Measurements from ENCODE around the gene MTMR12.
"Not testable (repeated sequence)": the region's sequence is repeated elsewhere in the genome, so short reads cannot be mapped to it uniquely, and the experiment has no call there.

MTMR12 gene

GRCh38 chr5:32297181-32298058, 15.3 kb downstream of the MTMR12 start:
- DNase-seq (ENCODE audit: low read depth in 3 of 3), result no peak

DNA sequence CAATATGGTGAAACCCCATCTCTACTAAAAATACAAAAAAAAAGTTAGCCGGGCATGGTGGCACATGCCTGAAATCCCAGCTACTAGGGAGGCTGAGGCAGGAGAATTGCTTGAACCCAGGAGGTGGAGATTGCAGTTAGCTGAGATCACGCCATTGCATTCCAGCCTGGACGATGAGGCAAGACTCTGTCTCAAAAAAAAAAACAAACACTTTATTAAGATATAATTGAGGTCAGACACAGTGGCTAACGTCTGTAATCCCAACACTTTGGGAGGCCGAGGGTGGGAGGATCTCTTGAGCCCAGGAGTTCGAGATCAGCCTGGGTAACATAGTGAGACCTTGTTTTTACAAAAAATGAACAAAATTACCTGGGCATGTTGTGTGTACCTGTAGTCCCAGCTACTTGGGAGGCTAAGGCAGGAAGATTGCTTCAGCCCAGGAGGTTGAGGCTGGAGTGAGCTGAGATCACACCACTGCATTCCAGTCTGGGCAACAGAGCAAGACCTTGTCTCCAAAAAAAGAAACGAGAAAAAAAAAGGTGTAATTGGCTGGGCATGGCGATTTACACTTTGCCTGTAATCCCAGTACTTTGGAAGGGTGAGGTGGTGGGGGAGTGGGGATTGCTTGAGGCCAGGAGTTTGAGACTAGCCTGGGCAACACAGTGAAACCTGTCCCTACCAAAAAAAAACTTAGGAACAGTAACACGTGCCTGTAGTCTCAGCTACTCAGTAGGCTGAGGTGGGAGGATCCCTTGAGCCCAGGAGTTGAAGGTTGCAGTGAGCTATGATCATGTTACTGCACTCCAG, 16.6 kb downstream of the MTMR12 start:
- DNase-seq (ENCODE audit: low read depth in 3 of 3), result not testable (repeated sequence)

DNA sequence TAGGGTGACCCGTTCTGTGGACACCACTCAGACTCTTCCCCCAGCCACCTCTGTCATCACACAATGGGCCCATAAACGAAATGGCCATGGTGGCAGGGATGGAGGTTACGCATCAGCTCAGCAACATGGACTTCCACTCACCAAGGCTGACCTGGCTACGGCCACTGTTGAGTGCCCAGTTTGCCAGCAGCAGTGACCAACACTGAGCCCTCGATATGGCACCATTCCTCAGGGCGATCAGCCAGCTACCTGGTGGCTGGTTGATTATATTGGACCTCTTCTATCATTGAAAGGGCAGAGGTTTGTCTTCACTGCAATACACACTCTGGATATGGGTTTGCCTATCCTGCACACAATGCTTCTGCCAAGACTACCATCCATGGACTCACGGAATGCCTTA, 21.1 kb downstream of the MTMR12 start:
- DNase-seq (ENCODE audit: low read depth in 3 of 3), result no peak

GRCh38 chr5:32290922-32291321, 21.8 kb downstream of the MTMR12 start:
- DNase-seq (ENCODE audit: low read depth in 3 of 3), result no peak

DNA sequence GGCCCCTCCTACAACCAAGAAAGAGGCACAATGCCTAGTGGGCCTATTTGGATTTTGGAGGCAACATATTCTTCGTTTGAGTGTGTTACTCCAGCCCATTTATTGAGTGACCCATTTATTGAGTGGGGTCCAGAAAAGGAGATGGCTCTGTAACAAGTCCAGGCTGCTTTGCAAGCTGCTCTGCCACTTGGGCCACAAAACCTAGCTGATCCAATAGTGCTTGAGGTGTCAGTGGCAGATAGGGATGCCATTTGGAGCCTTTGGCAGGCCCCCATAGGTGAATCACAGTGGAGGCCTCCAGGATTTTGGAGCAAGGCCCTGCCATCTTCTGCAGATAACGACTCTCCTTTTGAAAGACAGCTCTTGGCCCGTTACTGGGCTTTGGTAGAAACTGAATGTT, 22.2 kb downstream of the MTMR12 start:
- not testable (repeated sequence) for DNase-seq (ENCODE audit: low read depth in 3 of 3)

DNA sequence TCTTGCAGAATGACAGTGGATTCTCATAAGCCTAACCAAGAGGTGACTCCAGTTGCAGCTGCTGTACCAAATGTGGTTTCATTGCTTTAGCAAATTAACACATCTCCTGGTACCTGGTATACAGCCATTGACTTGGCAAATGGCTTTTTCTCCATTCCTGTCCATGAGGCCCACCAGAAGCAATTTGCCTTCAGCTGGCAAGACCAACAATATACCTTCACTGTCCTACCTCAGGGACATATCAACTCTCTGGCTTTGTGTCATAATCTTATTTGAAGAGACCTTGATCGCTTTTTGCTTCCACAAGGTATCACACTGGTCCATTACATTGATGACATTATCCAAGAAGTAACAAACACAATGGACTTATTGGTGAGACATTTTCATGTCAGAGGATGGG, 22.8 kb downstream of the MTMR12 start:
- not testable (repeated sequence) for DNase-seq (ENCODE audit: low read depth in 3 of 3)

- DNase-seq (ENCODE audit: low read depth in 3 of 3), result not testable (repeated sequence)
Measured at GRCh38 chr5:32288135-32288534, 24.6 kb downstream of the MTMR12 start.

- DNase-seq (ENCODE audit: low read depth in 3 of 3), result not testable (repeated sequence)
Measured at GRCh38 chr5:32287525-32287924, 25.2 kb downstream of the MTMR12 start.

- DNase-seq (ENCODE audit: low read depth in 3 of 3), result no peak
Measured at GRCh38 chr5:32285510-32286138, 27.1 kb downstream of the MTMR12 start.

GRCh38 chr5:32283539-32284377, 29.0 kb downstream of the MTMR12 start:
- DNase-seq (ENCODE audit: low read depth in 3 of 3), result no peak

DNA sequence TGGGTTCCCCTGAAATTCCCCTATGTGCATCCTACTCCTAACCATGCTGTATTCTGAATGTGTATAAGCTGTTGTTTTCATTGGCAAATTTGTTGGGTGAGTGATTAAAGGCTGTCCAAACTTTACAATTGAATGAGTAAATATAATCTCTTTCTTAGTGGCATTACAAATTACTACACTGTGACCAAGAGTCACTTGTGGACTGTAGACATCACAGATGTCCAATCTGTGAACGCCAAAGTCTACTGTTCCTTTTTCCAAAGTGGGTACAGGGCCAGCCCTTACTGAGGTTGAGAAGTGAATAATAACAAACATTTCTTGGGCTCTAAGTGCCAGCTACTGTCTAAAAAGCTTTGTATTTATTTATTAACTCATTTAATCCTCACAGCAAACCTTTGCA, 29.7 kb downstream of the MTMR12 start:
- no peak for DNase-seq (ENCODE audit: low read depth in 3 of 3)

DNA sequence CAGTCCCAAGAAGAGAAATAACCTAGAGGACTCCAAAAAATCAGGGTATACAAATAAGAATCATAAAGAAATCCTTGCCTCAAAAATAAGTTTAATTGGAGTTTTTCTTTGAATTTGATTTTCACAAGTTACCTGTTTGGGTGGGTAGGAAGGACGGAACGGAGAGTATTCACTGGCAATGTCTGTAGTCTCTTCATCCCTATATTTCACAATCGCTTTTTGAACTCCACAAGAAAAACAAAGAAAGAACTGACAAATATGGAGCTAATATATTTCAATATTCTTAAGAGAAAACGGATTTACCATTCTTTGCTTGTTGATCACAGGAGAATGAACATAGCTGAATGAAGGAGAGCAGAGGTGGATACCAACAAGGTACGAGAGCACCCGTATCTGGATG, 30.1 kb downstream of the MTMR12 start:
- DNase-seq (ENCODE audit: low read depth in 3 of 3), result no peak

- DNase-seq (ENCODE audit: low read depth in 3 of 3), result not testable (repeated sequence)
Measured at GRCh38 chr5:32281378-32282133, 31.2 kb downstream of the MTMR12 start.

- no peak for DNase-seq (ENCODE audit: low read depth in 3 of 3)
Measured at GRCh38 chr5:32280656-32281081, 32.1 kb downstream of the MTMR12 start.

DNA sequence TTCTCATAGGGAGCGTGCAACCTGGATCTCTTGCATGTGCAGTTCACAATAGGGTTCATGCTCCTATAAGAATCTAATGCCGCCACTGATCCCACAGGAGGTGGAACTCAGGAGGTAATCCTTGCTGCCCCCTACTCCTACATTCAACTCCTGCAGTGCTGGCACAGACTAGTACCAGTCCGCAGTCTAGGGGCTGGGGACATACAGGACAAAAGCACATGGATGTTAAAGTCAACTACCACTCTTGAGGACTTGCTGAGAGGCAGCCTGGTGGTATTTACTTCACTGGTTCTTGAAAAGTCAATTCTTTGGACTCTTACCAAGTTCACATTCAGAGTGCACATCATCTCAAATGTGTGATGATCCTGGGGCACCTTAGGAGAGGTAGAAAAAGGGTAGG, 33.0 kb downstream of the MTMR12 start:
- DNase-seq (ENCODE audit: low read depth in 3 of 3), result no peak

DNA sequence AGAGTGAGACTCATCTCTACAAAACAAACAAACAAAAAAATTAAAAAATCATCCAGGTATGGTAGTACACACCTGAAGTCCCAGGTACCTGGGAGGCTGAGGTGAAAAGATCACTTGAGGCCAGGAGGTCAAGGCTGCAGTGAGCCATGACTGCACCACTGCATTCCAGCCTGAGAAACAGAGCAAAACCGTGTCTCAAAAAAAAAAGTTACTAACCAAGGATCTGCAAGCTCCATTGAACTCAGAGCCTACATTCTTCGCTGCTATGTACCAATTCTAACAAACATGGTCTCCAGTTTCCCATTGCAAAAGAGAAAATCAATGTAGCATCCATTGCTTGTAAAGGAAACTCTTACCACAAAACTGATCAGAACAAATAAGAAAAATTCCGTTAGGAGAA, 33.5 kb downstream of the MTMR12 start:
- no peak for DNase-seq (ENCODE audit: low read depth in 3 of 3)

DNA sequence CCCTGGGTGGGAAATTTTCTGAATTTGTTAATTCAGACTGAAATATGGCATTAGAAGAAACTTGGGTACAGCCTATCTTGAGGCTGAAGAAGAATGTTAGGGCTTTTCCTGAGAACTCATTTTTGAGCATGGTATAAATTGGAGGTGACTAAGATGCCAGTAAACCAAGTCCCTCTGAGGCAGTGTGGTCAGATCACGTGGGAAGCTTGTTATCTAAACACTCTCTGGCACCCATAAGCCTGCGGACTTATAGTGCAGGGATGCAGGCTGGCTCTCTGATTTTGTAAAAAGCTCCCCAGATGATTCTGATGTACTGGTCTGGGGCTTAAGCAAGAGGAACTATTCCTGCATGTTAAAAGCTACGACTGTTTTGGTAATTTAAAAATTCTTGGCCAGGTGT, 34.3 kb downstream of the MTMR12 start:
- DNase-seq (ENCODE audit: low read depth in 3 of 3), result no peak

GRCh38 chr5:32277798-32278197, 34.9 kb downstream of the MTMR12 start:
- DNase-seq (ENCODE audit: low read depth in 3 of 3), result no peak

DNA sequence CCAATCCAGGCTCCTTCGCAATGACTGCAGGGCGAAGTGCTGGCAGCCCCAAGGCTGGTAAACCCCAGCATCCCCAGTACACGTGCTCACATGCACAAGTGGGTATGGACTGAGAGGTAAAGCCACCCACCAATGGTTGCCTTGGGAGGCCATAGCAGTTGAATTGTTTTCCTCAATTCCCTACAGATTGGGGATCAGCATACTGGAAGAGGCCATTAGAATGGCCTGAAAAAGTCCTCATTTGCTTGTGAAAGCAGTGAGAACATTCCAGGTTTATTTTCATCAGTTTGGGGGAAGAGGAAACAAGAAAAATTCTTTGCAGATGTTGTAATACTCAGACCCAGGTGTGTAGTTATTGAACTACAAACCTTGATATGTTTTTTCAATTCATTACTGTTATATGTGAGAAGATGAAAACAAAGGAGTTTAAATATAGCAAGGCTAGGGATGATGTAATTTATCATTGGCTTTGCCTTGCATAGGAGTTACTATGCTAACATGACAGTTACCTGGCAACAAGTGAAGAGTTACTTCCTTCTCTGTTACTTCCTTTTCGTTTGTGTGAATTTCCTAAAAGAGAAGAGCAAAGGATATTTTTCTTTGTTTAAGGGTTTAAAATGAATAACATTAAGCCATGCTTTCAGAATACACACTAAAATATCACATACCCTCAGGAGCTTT, 36.4 kb downstream of the MTMR12 start:
- DNase-seq (ENCODE audit: low read depth in 3 of 3), result no peak

DNA sequence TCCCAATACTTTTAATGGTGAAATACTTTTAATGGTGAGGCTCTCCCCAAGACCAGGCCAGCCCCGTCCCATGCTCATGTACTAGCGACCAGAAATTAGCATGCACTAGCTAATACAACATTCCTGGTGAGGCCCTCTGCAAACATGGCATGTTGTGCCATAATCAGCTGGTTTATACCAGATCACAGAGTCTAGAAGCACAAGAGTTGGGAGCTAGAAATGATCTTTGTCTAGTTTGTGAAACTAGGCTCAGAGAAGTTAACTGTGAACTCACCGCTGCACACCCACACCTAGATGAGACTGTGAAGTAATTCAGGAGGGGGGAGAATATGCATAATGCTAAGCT, 37.4 kb downstream of the MTMR12 start:
- no peak for DNase-seq (ENCODE audit: low read depth in 3 of 3)
